ENCODE measurements around the gene GALNT11.
"Not testable (repeated sequence)": the region's sequence is repeated elsewhere in the genome, so short reads cannot be mapped to it uniquely, and the experiment has no call there.

GALNT11 gene

GRCh38 chr7:152025077-152025936 is at the start of gene GALNT11:
Gene GALNT11 (plus strand): TSS chr7:152025674. CDS start chr7:152094228, 68,554 bp downstream.
- peak; percentile 39 to 74 for DNase-seq

- no peak for DNase-seq
These were observed 46.9 kb upstream of the GALNT11 start for GRCh38 chr7:151978616-151979015.

- DNase-seq = no peak
These were observed 44.3 kb upstream of the GALNT11 start for GRCh38 chr7:151981223-151981622.

- DNase-seq = no peak
These were observed 42.7 kb upstream of the GALNT11 start for GRCh38 chr7:151982806-151983205.

GRCh38 chr7:151984612-151985011 is 40.9 kb upstream of the GALNT11 start:
- no peak for DNase-seq

- DNase-seq = no peak
These were observed 37.5 kb upstream of the GALNT11 start for GRCh38 chr7:151987748-151988529.

GRCh38 chr7:151992375-151992774 is 33.1 kb upstream of the GALNT11 start:
- peak in 1 of 2 experiments; percentile 34 for DNase-seq

GRCh38 chr7:151993977-151994676 is 31.3 kb upstream of the GALNT11 start:
- peak; percentile 49 to 58 for DNase-seq

- no peak for DNase-seq
These were observed 25.9 kb upstream of the GALNT11 start for GRCh38 chr7:151999424-152000090.

- no peak for DNase-seq
These were observed 25.3 kb upstream of the GALNT11 start for GRCh38 chr7:152000191-152000590.

GRCh38 chr7:152006336-152006735 is 19.1 kb upstream of the GALNT11 start:
- DNase-seq = no peak

GRCh38 chr7:152011860-152012259 is 13.6 kb upstream of the GALNT11 start:
- no peak for DNase-seq

- no peak for DNase-seq
These were observed 12.2 kb upstream of the GALNT11 start for GRCh38 chr7:152013230-152013629.

GRCh38 chr7:152013974-152014373 is 11.5 kb upstream of the GALNT11 start:
- no peak for DNase-seq

GRCh38 chr7:152014722-152015121 is 10.8 kb upstream of the GALNT11 start:
- DNase-seq = no peak

GRCh38 chr7:152015600-152015999 is 9.9 kb upstream of the GALNT11 start:
- DNase-seq = no peak

- no peak for DNase-seq
These were observed 8.5 kb upstream of the GALNT11 start for GRCh38 chr7:152016947-152017346.

- DNase-seq = not testable (repeated sequence)
These were observed 7.8 kb upstream of the GALNT11 start for GRCh38 chr7:152017683-152018082.

GRCh38 chr7:152021740-152022139 is 3.7 kb upstream of the GALNT11 start:
- not testable (repeated sequence) for DNase-seq

GRCh38 chr7:152025937-152026890 is 740 bp downstream of the GALNT11 start:
- DNase-seq = no peak
